ENCODE measurements around the gene CELF3.
A peak's percentile ranks its signal among the peaks of the same experiment; 100 is the strongest.

CELF3 gene

GRCh38 chr1:151720125-151720524 is 3.5 kb upstream of the CELF3 start:
- Histone ChIP-seq H3K9me3 (ENCODE audit: control insufficient read depth, insufficient read depth, low read depth, low read length) (no peaks in the 10 kb centered on the region), H3K36me3 (ENCODE audit: control insufficient read depth, insufficient read depth, low read length) (no peaks in the 10 kb centered on the region), H3K4me3 (ENCODE audit: low read depth, low read length) (no peak overlapping the region), H3K4me1 (ENCODE audit: control insufficient read depth, insufficient read depth, low read length) (peaks cover 13% of the 10 kb centered on the region), H3K27ac (ENCODE audit: low read depth, low read length) (no peak overlapping the region), H3K9ac (ENCODE audit: low read length) (no peak overlapping the region), H3K27me3 (ENCODE audit: control insufficient read depth, insufficient read depth, low read length) (peaks cover 74% of the 10 kb centered on the region)

- H3K27ac ChIP-seq (ENCODE audit: low read depth, low read length): no peak overlapping the region
- no peaks in the 10 kb centered on the region for H3K36me3 ChIP-seq (ENCODE audit: control insufficient read depth, insufficient read depth, low read length)
- H3K27me3 ChIP-seq (ENCODE audit: control insufficient read depth, insufficient read depth, low read length): peaks cover 76% of the 10 kb centered on the region
- no peaks in the 10 kb centered on the region for H3K9me3 ChIP-seq (ENCODE audit: control insufficient read depth, insufficient read depth, low read depth, low read length)
- no peak overlapping the region for H3K4me3 ChIP-seq (ENCODE audit: low read depth, low read length)
- no peak overlapping the region for H3K9ac ChIP-seq (ENCODE audit: low read length)
- H3K4me1 ChIP-seq (ENCODE audit: control insufficient read depth, insufficient read depth, low read length): peaks cover 7% of the 10 kb centered on the region
Measured at GRCh38 chr1:151718666-151719065, 2.1 kb upstream of the CELF3 start.

GRCh38 chr1:151718011-151718431 is 1.4 kb upstream of the CELF3 start:
- Histone ChIP-seq H3K27me3 (ENCODE audit: control insufficient read depth, insufficient read depth, low read length) (peaks cover 70% of the 10 kb centered on the region), H3K36me3 (ENCODE audit: control insufficient read depth, insufficient read depth, low read length) (no peaks in the 10 kb centered on the region)

GRCh38 chr1:151716405-151716762 is 219 bp downstream of the CELF3 start:
- Histone ChIP-seq H3K36me3 (ENCODE audit: control insufficient read depth, insufficient read depth, low read length) (no peaks in the 10 kb centered on the region), H3K27me3 (ENCODE audit: control insufficient read depth, insufficient read depth, low read length) (peaks cover 54% of the 10 kb centered on the region), H3K27ac (ENCODE audit: low read depth, low read length) (no peak overlapping the region), H3K4me3 (ENCODE audit: low read depth, low read length) (peak overlapping the region; percentile 53), H3K9ac (ENCODE audit: low read length) (no peak overlapping the region), H3K4me1 (ENCODE audit: control insufficient read depth, insufficient read depth, low read length) (0 out of 2 replicates have a peak, but pooled peaks cover 3% of the 10 kb centered on the region), H3K9me3 (ENCODE audit: control insufficient read depth, insufficient read depth, low read depth, low read length) (no peaks in the 10 kb centered on the region)

More at GRCh38 chr1:151718011-151718431, 1.4 kb upstream of the CELF3 start:
- H3K4me1 ChIP-seq (ENCODE audit: control insufficient read depth, insufficient read depth, low read length): peaks cover 7% of the 10 kb centered on the region; the same call in 1 of the 2 replicates
- no peaks in the 10 kb centered on the region for H3K9me3 ChIP-seq (ENCODE audit: control insufficient read depth, insufficient read depth, low read depth, low read length)
- no peak overlapping the region for H3K27ac ChIP-seq (ENCODE audit: low read depth, low read length)
- H3K9ac ChIP-seq (ENCODE audit: low read length): no peak overlapping the region
- no peak overlapping the region for H3K4me3 ChIP-seq (ENCODE audit: low read depth, low read length)

- H3K9ac ChIP-seq (ENCODE audit: low read length): no peak overlapping the region
- peak overlapping the region; percentile 52 for H3K4me3 ChIP-seq (ENCODE audit: low read depth, low read length)
- no peaks in the 10 kb centered on the region for H3K9me3 ChIP-seq (ENCODE audit: control insufficient read depth, insufficient read depth, low read depth, low read length)
- H3K36me3 ChIP-seq (ENCODE audit: control insufficient read depth, insufficient read depth, low read length): no peaks in the 10 kb centered on the region
- H3K27ac ChIP-seq (ENCODE audit: low read depth, low read length): no peak overlapping the region
- peaks cover 50% of the 10 kb centered on the region for H3K27me3 ChIP-seq (ENCODE audit: control insufficient read depth, insufficient read depth, low read length)
- 0 out of 2 replicates have a peak, but pooled peaks cover 3% of the 10 kb centered on the region for H3K4me1 ChIP-seq (ENCODE audit: control insufficient read depth, insufficient read depth, low read length)
Measured at GRCh38 chr1:151715726-151716404, 738 bp downstream of the CELF3 start.

GRCh38 chr1:151714820-151715725 is 1.5 kb downstream of the CELF3 start:
- no peak overlapping the region for H3K27ac ChIP-seq (ENCODE audit: low read depth, low read length)
- H3K36me3 ChIP-seq (ENCODE audit: control insufficient read depth, insufficient read depth, low read length): no peaks in the 10 kb centered on the region
- H3K9ac ChIP-seq (ENCODE audit: low read length): no peak overlapping the region
- 0 out of 2 replicates have a peak, but pooled peaks cover 3% of the 10 kb centered on the region for H3K4me1 ChIP-seq (ENCODE audit: control insufficient read depth, insufficient read depth, low read length)
- H3K9me3 ChIP-seq (ENCODE audit: control insufficient read depth, insufficient read depth, low read depth, low read length): no peaks in the 10 kb centered on the region
- H3K27me3 ChIP-seq (ENCODE audit: control insufficient read depth, insufficient read depth, low read length): peaks cover 42% of the 10 kb centered on the region
- H3K4me3 ChIP-seq (ENCODE audit: low read depth, low read length): no peak overlapping the region

- Histone ChIP-seq H3K4me3 (ENCODE audit: low read depth, low read length) (no peak overlapping the region), H3K9me3 (ENCODE audit: control insufficient read depth, insufficient read depth, low read depth, low read length) (no peaks in the 10 kb centered on the region), H3K9ac (ENCODE audit: low read length) (no peak overlapping the region), H3K36me3 (ENCODE audit: control insufficient read depth, insufficient read depth, low read length) (no peaks in the 10 kb centered on the region), H3K4me1 (ENCODE audit: control insufficient read depth, insufficient read depth, low read length) (0 out of 2 replicates have a peak, but pooled peaks cover 3% of the 10 kb centered on the region), H3K27ac (ENCODE audit: low read depth, low read length) (no peak overlapping the region), H3K27me3 (ENCODE audit: control insufficient read depth, insufficient read depth, low read length) (peaks cover 30% of the 10 kb centered on the region)
Measured at GRCh38 chr1:151713874-151714273, 2.7 kb downstream of the CELF3 start.

GRCh38 chr1:151713044-151713443 is 3.6 kb downstream of the CELF3 start:
- Histone ChIP-seq H3K36me3 (ENCODE audit: control insufficient read depth, insufficient read depth, low read length) (no peaks in the 10 kb centered on the region), H3K9me3 (ENCODE audit: control insufficient read depth, insufficient read depth, low read depth, low read length) (no peaks in the 10 kb centered on the region), H3K27ac (ENCODE audit: low read depth, low read length) (no peak overlapping the region), H3K27me3 (ENCODE audit: control insufficient read depth, insufficient read depth, low read length) (peaks cover 22% of the 10 kb centered on the region), H3K4me1 (ENCODE audit: control insufficient read depth, insufficient read depth, low read length) (0 out of 2 replicates have a peak, but pooled peaks cover 3% of the 10 kb centered on the region), H3K4me3 (ENCODE audit: low read depth, low read length) (no peak overlapping the region), H3K9ac (ENCODE audit: low read length) (no peak overlapping the region)

- H3K36me3 ChIP-seq (ENCODE audit: control insufficient read depth, insufficient read depth, low read length): no peaks in the 10 kb centered on the region
- no peaks in the 10 kb centered on the region for H3K4me1 ChIP-seq (ENCODE audit: control insufficient read depth, insufficient read depth, low read length)
- peaks cover 12% of the 10 kb centered on the region; the same call in 1 of the 2 replicates for H3K27me3 ChIP-seq (ENCODE audit: control insufficient read depth, insufficient read depth, low read length)
- H3K27ac ChIP-seq (ENCODE audit: low read depth, low read length): no peak overlapping the region
- H3K9ac ChIP-seq (ENCODE audit: low read length): no peak overlapping the region
- no peaks in the 10 kb centered on the region for H3K9me3 ChIP-seq (ENCODE audit: control insufficient read depth, insufficient read depth, low read depth, low read length)
- H3K4me3 ChIP-seq (ENCODE audit: low read depth, low read length): no peak overlapping the region
Measured at GRCh38 chr1:151711951-151712350, 4.7 kb downstream of the CELF3 start.

- H3K9ac ChIP-seq (ENCODE audit: low read length): no peak overlapping the region
- no peak overlapping the region for H3K4me3 ChIP-seq (ENCODE audit: low read depth, low read length)
- H3K9me3 ChIP-seq (ENCODE audit: control insufficient read depth, insufficient read depth, low read depth, low read length): no peaks in the 10 kb centered on the region
- no peak overlapping the region for H3K27ac ChIP-seq (ENCODE audit: low read depth, low read length)
- H3K4me1 ChIP-seq (ENCODE audit: control insufficient read depth, insufficient read depth, low read length): no peaks in the 10 kb centered on the region
- H3K27me3 ChIP-seq (ENCODE audit: control insufficient read depth, insufficient read depth, low read length): peaks cover 12% of the 10 kb centered on the region; the same call in 1 of the 2 replicates
- no peaks in the 10 kb centered on the region for H3K36me3 ChIP-seq (ENCODE audit: control insufficient read depth, insufficient read depth, low read length)
Measured at GRCh38 chr1:151711044-151711800, 5.4 kb downstream of the CELF3 start.

All from HUES6 (cell line).